K562 (cell line): Measurements from ENCODE around the gene CBLC.

Source experiments
- CEBPB ChIP-seq: fragments of 450-650 bp; IDR thresholded peaks from 2 replicates; pipeline ENCODE4 v1.6.1; 2016; ENCODE audit warnings: missing genetic modification characterization, missing compliant biosample characterization
- EP300 ChIP-seq: IDR thresholded peaks from 2 replicates; pipeline ENCODE4 v1.6.1; 2012; ENCODE audit warnings: low read length, improper control_type of control experiment
- IRF2 ChIP-seq: sonication (generic); formaldehyde crosslinking; IDR thresholded peaks from 2 replicates; pipeline ENCODE4 v1.8.1; 2022; ENCODE audit warnings: mild to moderate bottlenecking, missing genetic modification reagents
- NONO ChIP-seq, 2 experiments: fragments of 200-400 bp in 1 of 2; fragments of 450-650 bp in 1 of 2; formaldehyde crosslinking in 1 of 2; IDR thresholded peaks; 2 replicates each; pipeline ENCODE4 v1.6.1; 2017; ENCODE audit warnings: low read depth in 2 of 2, mild to moderate bottlenecking in 2 of 2, moderate library complexity in 2 of 2, low read length in 1 of 2
- NR4A1 ChIP-seq, 2 experiments: fragments of 250-450 bp in 1 of 2; fragments of 450-650 bp in 1 of 2; sonication (Bioruptor Pico) in 1 of 2; IDR thresholded peaks; 2 replicates each; pipeline versions ENCODE4 v1.4.0 to v1.6.1; 2016 to 2020; ENCODE audit warnings: mild to moderate bottlenecking in 2 of 2, missing compliant biosample characterization in 1 of 2, missing genetic modification characterization in 1 of 2, moderate library complexity in 1 of 2
- SIN3A ChIP-seq, 2 experiments: fragments of 150-350 bp in 1 of 2; IDR thresholded peaks; 2 replicates each; pipeline ENCODE4 v1.6.1; 2011 to 2016; ENCODE audit warnings: borderline replicate concordance in 2 of 2, low read depth in 2 of 2, low read length in 2 of 2, mild to moderate bottlenecking in 2 of 2, moderate library complexity in 2 of 2; ENCODE audit not compliant: control insufficient read depth in 1 of 2
- TGIF2 ChIP-seq: sonication (generic); formaldehyde crosslinking; IDR thresholded peaks from 2 replicates; pipeline ENCODE4 v1.8.1; 2022; ENCODE audit warnings: mild to moderate bottlenecking, missing genetic modification reagents, moderate library complexity
- ZKSCAN1 ChIP-seq: fragments of 150-350 bp; IDR thresholded peaks from 2 replicates; pipeline ENCODE4 v1.6.1; 2016; ENCODE audit warnings: low read depth, low read length
- ZNF24 ChIP-seq: fragments of 450-650 bp; IDR thresholded peaks from 2 replicates; pipeline ENCODE4 v1.6.1; 2016
- ZNF583 ChIP-seq: fragments of 250-450 bp; sonication (Bioruptor Pico); IDR thresholded peaks from 2 replicates; pipeline ENCODE4 v1.4.0; 2020
- TF ChIP-seq, protein P1 (sequence below): IDR thresholded peaks from 3 replicates; pipeline ENCODE4 v1.6.1; 2011; ENCODE audit warnings: borderline replicate concordance, mild to moderate bottlenecking; ENCODE audit not compliant: insufficient read length, insufficient read depth
- TF ChIP-seq, protein P2 (sequence below), 3 experiments: IDR thresholded peaks in 2 of 3; conservative IDR thresholded peaks in 1 of 3; 2 replicates each; pipeline ENCODE4 v1.5.1; 2011 to 2012; ENCODE audit warnings: low read length in 3 of 3, mild to moderate bottlenecking in 3 of 3, control low read depth in 2 of 3, improper control_type of control experiment in 1 of 3, inconsistent platforms in 1 of 3, low read depth in 1 of 3, mixed read lengths in 1 of 3, moderate library complexity in 1 of 3; ENCODE audit not compliant: insufficient read depth in 2 of 3
- TF ChIP-seq, protein P3 (sequence below), 2 experiments: fragments of 200-800 bp in 1 of 2; sonication (Bioruptor generic) in 1 of 2; sonication (generic) in 1 of 2; formaldehyde crosslinking in 1 of 2; IDR thresholded peaks in 1 of 2; conservative IDR thresholded peaks in 1 of 2; 2 replicates each; pipeline versions ENCODE4 v1.5.0 to v1.6.1; 2016 to 2020; ENCODE audit warnings: missing compliant biosample characterization in 1 of 2, missing genetic modification characterization in 1 of 2, missing genetic modification reagents in 1 of 2

DNA sequence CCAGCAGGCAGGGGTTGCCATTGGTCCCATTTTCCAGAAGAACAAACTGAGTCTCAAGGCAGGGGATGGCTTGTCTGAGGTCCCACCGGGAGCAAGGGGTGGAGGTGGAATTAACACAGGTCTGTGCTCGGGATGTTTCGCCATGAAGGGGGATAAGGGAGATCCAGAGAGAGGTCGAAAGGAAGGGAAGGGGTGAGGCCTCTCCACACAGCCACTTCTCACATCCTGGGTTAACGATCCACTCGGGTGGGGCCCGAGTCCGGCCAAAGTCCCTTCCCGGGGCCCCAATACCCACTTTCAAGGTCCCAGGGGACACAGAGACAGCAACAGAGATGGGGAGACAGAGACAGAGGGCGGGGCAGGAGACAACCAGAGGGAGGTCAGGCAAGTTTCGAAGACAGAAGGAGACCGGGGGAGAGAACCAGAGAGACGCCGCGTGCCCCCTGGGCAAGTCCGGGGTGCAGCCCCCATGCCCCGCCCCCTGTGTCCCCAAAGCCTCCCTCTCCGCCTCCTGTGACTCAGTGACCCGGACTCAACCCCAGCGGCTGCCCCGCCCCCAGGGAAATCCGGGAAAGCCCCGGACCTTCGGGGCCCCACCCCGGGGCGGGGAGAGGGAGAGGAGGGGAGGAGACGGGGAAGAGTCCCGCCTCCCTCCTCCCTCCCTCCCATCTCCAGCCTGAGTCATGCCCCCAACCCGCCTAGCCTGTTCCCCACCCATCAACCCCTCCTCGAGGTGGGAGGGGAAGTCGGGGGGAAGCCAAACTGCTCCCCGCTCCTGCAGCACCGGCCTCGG lies 30.5 kb upstream of the CBLC start:
- TF ChIP-seq SIN3A (IDR thresholded peaks at IDR 0.05; ENCODE audit: borderline replicate concordance in 2 of 2, control insufficient read depth in 1 of 2, low read depth in 2 of 2, low read length in 2 of 2) (no peak), TGIF2 (CRISPR knock-in tag) (no peak), CEBPB (tag) (no peak), EP300 (no peak; the same call in 1 of the 2 replicates), ZNF583 (CRISPR knock-in tag) (no peak), NONO (IDR thresholded peaks at IDR 0.05; ENCODE audit: low read depth in 2 of 2, low read length in 1 of 2) (no peak), NR4A1 (CRISPR knock-in tag; IDR thresholded peaks at IDR 0.05) (no peak), NR4A1 (tag; IDR thresholded peaks at IDR 0.05) (no peak), ZKSCAN1 (0 out of 2 replicates have a peak, but pooled peaks have one; percentile 1), IRF2 (CRISPR knock-in tag) (no peak), ZNF24 (no peak)
- TF ChIP-seq, protein P1, sequence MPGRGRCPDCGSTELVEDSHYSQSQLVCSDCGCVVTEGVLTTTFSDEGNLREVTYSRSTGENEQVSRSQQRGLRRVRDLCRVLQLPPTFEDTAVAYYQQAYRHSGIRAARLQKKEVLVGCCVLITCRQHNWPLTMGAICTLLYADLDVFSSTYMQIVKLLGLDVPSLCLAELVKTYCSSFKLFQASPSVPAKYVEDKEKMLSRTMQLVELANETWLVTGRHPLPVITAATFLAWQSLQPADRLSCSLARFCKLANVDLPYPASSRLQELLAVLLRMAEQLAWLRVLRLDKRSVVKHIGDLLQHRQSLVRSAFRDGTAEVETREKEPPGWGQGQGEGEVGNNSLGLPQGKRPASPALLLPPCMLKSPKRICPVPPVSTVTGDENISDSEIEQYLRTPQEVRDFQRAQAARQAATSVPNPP, result no peak
- TF ChIP-seq, protein P2, sequence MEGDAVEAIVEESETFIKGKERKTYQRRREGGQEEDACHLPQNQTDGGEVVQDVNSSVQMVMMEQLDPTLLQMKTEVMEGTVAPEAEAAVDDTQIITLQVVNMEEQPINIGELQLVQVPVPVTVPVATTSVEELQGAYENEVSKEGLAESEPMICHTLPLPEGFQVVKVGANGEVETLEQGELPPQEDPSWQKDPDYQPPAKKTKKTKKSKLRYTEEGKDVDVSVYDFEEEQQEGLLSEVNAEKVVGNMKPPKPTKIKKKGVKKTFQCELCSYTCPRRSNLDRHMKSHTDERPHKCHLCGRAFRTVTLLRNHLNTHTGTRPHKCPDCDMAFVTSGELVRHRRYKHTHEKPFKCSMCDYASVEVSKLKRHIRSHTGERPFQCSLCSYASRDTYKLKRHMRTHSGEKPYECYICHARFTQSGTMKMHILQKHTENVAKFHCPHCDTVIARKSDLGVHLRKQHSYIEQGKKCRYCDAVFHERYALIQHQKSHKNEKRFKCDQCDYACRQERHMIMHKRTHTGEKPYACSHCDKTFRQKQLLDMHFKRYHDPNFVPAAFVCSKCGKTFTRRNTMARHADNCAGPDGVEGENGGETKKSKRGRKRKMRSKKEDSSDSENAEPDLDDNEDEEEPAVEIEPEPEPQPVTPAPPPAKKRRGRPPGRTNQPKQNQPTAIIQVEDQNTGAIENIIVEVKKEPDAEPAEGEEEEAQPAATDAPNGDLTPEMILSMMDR (IDR thresholded peaks at IDR 0.05 in 2 of 3, conservative IDR thresholded peaks at IDR 0.05 in 1 of 3; ENCODE audit: insufficient read depth in 2 of 3, low read depth in 1 of 3, low read length in 3 of 3), result no peak
- TF ChIP-seq, protein P3, sequence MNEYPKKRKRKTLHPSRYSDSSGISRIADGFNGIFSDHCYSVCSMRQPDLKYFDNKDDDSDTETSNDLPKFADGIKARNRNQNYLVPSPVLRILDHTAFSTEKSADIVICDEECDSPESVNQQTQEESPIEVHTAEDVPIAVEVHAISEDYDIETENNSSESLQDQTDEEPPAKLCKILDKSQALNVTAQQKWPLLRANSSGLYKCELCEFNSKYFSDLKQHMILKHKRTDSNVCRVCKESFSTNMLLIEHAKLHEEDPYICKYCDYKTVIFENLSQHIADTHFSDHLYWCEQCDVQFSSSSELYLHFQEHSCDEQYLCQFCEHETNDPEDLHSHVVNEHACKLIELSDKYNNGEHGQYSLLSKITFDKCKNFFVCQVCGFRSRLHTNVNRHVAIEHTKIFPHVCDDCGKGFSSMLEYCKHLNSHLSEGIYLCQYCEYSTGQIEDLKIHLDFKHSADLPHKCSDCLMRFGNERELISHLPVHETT (CRISPR knock-in tag; conservative IDR thresholded peaks at IDR 0.05 in 1 of 2, IDR thresholded peaks at IDR 0.05 in 1 of 2), result no peak; a peak in 1 of 4 replicates
